22Rv1 (cell line): ENCODE data around the gene TTBK1.

Source experiments
- ZFX ChIP-seq: fragments of 450-650 bp; IDR thresholded peaks from 2 replicates; pipeline ENCODE4 v1.6.1; 2017; ENCODE audit warnings: antibody characterized with exemption, borderline replicate concordance
- TF ChIP-seq, protein P1 (sequence below): fragments of 450-650 bp; IDR thresholded peaks from 2 replicates; pipeline ENCODE4 v1.5.1; 2017; ENCODE audit warnings: mild to moderate bottlenecking

DNA sequence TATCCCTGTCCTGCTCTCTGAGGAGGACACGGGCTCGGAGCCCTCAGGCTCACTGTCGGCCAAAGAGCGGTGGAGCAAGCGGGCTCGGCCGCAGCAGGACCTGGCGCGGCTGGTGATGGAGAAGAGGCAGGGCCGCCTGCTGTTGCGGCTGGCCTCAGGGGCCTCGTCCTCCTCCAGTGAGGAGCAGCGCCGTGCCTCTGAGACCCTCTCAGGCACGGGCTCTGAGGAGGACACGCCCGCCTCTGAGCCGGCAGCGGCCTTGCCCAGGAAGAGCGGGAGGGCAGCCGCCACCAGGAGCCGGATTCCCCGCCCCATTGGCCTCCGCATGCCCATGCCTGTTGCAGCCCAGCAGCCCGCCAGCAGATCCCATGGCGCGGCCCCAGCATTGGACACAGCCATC is 40.6 kb downstream of the TTBK1 start:
- TF ChIP-seq, protein P1, sequence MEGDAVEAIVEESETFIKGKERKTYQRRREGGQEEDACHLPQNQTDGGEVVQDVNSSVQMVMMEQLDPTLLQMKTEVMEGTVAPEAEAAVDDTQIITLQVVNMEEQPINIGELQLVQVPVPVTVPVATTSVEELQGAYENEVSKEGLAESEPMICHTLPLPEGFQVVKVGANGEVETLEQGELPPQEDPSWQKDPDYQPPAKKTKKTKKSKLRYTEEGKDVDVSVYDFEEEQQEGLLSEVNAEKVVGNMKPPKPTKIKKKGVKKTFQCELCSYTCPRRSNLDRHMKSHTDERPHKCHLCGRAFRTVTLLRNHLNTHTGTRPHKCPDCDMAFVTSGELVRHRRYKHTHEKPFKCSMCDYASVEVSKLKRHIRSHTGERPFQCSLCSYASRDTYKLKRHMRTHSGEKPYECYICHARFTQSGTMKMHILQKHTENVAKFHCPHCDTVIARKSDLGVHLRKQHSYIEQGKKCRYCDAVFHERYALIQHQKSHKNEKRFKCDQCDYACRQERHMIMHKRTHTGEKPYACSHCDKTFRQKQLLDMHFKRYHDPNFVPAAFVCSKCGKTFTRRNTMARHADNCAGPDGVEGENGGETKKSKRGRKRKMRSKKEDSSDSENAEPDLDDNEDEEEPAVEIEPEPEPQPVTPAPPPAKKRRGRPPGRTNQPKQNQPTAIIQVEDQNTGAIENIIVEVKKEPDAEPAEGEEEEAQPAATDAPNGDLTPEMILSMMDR: no peak
- no peak for TF ChIP-seq ZFX
